GM23338 (cell line): ENCODE measurements around the gene ALCAM. TPM values are rescaled to one million over a fixed set of nuclear protein-coding genes. Genes with fewer than 3 reads are reported as not detected.

Experiments
- ATAC-seq: fragments of 200-7000 bp; cut with Tn5 transposase; 3 replicates; pipeline ENCODE4 v1.9.1; 2020
- DNase-seq: peaks from one replicate; pipeline ENCODE4 v3.0.0-alpha.2; 2015; ENCODE audit warnings: low spot score
- H2AFZ ChIP-seq: fragments of 200-600 bp; sonication (generic); 2 replicates; pipeline ENCODE4 v1.8.0; 2016; ENCODE audit warnings: antibody characterized with exemption, mild to moderate bottlenecking, moderate library complexity
- H3F3A ChIP-seq: fragments of 200-600 bp; sonication (generic); replicated peaks from 2 replicates; pipeline ENCODE4 v1.8.0; 2017; ENCODE audit warnings: antibody characterized with exemption, mixed run types, low read depth
- H3K27ac ChIP-seq: fragments of 200-600 bp; sonication (generic); 2 replicates; pipeline ENCODE4 v1.6.1; 2016; ENCODE audit warnings: low read depth
- H3K27me3 ChIP-seq: fragments of 200-600 bp; sonication (generic); 2 replicates; pipeline ENCODE4 v1.8.0; 2016; ENCODE audit warnings: mild to moderate bottlenecking, mixed run types, moderate library complexity; ENCODE audit not compliant: insufficient read depth
- H3K36me3 ChIP-seq: fragments of 200-600 bp; sonication (generic); 2 replicates; pipeline ENCODE4 v1.8.0; 2016; ENCODE audit warnings: mild to moderate bottlenecking; ENCODE audit not compliant: insufficient read depth
- H3K4me1 ChIP-seq: fragments of 200-600 bp; sonication (generic); 2 replicates; pipeline ENCODE4 v1.8.0; 2016; ENCODE audit warnings: mild to moderate bottlenecking, moderate library complexity; ENCODE audit not compliant: insufficient read depth
- H3K4me2 ChIP-seq: fragments of 200-600 bp; sonication (generic); 2 replicates; pipeline ENCODE4 v1.7.1; 2017; ENCODE audit warnings: mixed run types
- H3K4me3 ChIP-seq: fragments of 200-600 bp; sonication (generic); 2 replicates; pipeline ENCODE4 v1.6.1; 2016; ENCODE audit warnings: mixed run types
- H3K79me2 ChIP-seq: fragments of 200-600 bp; sonication (generic); replicated peaks from 2 replicates; pipeline ENCODE4 v1.8.0; 2017; ENCODE audit warnings: mild to moderate bottlenecking; ENCODE audit not compliant: insufficient read depth
- H3K9me2 ChIP-seq: fragments of 200-600 bp; sonication (generic); 2 replicates; pipeline ENCODE4 v1.8.0; 2017; ENCODE audit not compliant: insufficient read depth
- H4K20me1 ChIP-seq: fragments of 200-600 bp; sonication (generic); replicated peaks from 2 replicates; pipeline ENCODE4 v1.8.0; 2017; ENCODE audit warnings: mild to moderate bottlenecking; ENCODE audit not compliant: insufficient read depth
- H3K27ac Mint-ChIP-seq: 2 replicates; pipeline ENCODE4 v1.8.0; 2020; ENCODE audit warnings: inconsistent platforms, mild to moderate bottlenecking, moderate library complexity, mixed read lengths
- H3K27me3 Mint-ChIP-seq: 3 replicates; pipeline ENCODE4 v1.8.0; 2022; ENCODE audit warnings: low read depth, mild to moderate bottlenecking, moderate library complexity, mixed read lengths, inconsistent platforms; ENCODE audit not compliant: insufficient read depth, poor library complexity
- H3K36me3 Mint-ChIP-seq: 3 replicates; pipeline ENCODE4 v1.8.0; 2021; ENCODE audit warnings: low read depth, mild to moderate bottlenecking, inconsistent platforms, moderate library complexity, mixed read lengths
- H3K4me1 Mint-ChIP-seq: 3 replicates; pipeline ENCODE4 v1.8.0; 2020; ENCODE audit warnings: mild to moderate bottlenecking, inconsistent platforms, mixed read lengths
- H3K4me3 Mint-ChIP-seq: 3 replicates; pipeline ENCODE4 v1.8.0; 2021; ENCODE audit warnings: moderate library complexity, mild to moderate bottlenecking, inconsistent platforms, mixed read lengths
- H3K9me3 Mint-ChIP-seq: 3 replicates; pipeline ENCODE4 v1.8.0; 2020; ENCODE audit warnings: moderate library complexity, mild to moderate bottlenecking, inconsistent platforms, mixed read lengths
- CREB1 ChIP-seq: fragments of 250-450 bp; sonication (Bioruptor Pico); IDR thresholded peaks from 2 replicates; pipeline ENCODE4 v1.5.0; 2020; ENCODE audit warnings: low read depth, mild to moderate bottlenecking, moderate library complexity
- CTCF ChIP-seq, 2 experiments: fragments of 200-600 bp in 1 of 2; sonication (generic) in 1 of 2; conservative IDR thresholded peaks; 2 replicates each; pipeline versions ENCODE4 v1.5.1 to v1.6.1; 2016 to 2017; ENCODE audit warnings: antibody characterized with exemption in 2 of 2, low read depth in 2 of 2, mild to moderate bottlenecking in 2 of 2, moderate library complexity in 1 of 2
- ETS1 ChIP-seq: IDR thresholded peaks from 2 replicates; pipeline ENCODE4 v1.6.1; 2016; ENCODE audit warnings: antibody characterized with exemption
- EZH2 ChIP-seq: fragments of 200-600 bp; sonication (generic); IDR thresholded peaks from one replicate; pipeline ENCODE4 v1.8.0; 2017; ENCODE audit warnings: antibody characterized with exemption, mild to moderate bottlenecking, low read depth; ENCODE audit not compliant: unreplicated experiment
- EZH2phosphoT487 ChIP-seq: fragments of 200-600 bp; sonication (generic); IDR thresholded peaks from one replicate; pipeline ENCODE4 v1.8.1; 2018; ENCODE audit warnings: antibody characterized with exemption; ENCODE audit not compliant: unreplicated experiment
- JUNB ChIP-seq: IDR thresholded peaks from one replicate; pipeline ENCODE4 v1.6.1; 2016; ENCODE audit warnings: antibody characterized with exemption; ENCODE audit not compliant: unreplicated experiment
- NANOG ChIP-seq: IDR thresholded peaks from 2 replicates; pipeline ENCODE4 v1.6.1; 2016; ENCODE audit warnings: antibody characterized with exemption, borderline replicate concordance
- POLR2AphosphoS5 ChIP-seq: IDR thresholded peaks from 2 replicates; pipeline ENCODE4 v1.6.1; 2016; ENCODE audit warnings: antibody characterized with exemption, low read depth
- REST ChIP-seq: IDR thresholded peaks from one replicate; pipeline ENCODE4 v1.6.1; 2018; ENCODE audit warnings: antibody characterized with exemption; ENCODE audit not compliant: unreplicated experiment
- STAT1 ChIP-seq: IDR thresholded peaks from one replicate; pipeline ENCODE4 v1.6.1; 2016; ENCODE audit warnings: antibody characterized with exemption; ENCODE audit not compliant: unreplicated experiment
- ZNF114 ChIP-seq: fragments of 250-450 bp; sonication (Bioruptor Pico); IDR thresholded peaks from 2 replicates; pipeline ENCODE4 v1.5.0; 2020; ENCODE audit warnings: mild to moderate bottlenecking, moderate library complexity
- ZNF331 ChIP-seq: fragments of 250-450 bp; sonication (Bioruptor Pico); IDR thresholded peaks from 2 replicates; pipeline ENCODE4 v1.5.0; 2020; ENCODE audit warnings: low read depth, mild to moderate bottlenecking, moderate library complexity
- ZNF462 ChIP-seq: fragments of 250-450 bp; sonication (Bioruptor Pico); IDR thresholded peaks from 2 replicates; pipeline ENCODE4 v1.5.0; 2020; ENCODE audit warnings: mild to moderate bottlenecking, moderate library complexity
- polyA plus RNA-seq: library from polyadenylated mRNA; unstranded; fragments of >200 nt; fragmentation: Nextera tagmentation; extraction: Ambion mirVana; gene quantifications from 2 replicates; pipeline ENCODE4 v1.2.1, GENCODE V29; 2016
- total RNA-seq: library from RNA; depleted of rRNA; stranded (reverse); fragments of >200 nt; shearing (Covaris generic); gene quantifications from 2 replicates; pipeline ENCODE4 v1.2.3, GENCODE V29; 2014

The ALCAM gene
- total and polyA plus RNA-seq, 2 experiments from 2014 or later, result 11.3 to 36.0 TPM

GRCh38 chr3:105513886-105514285, 147.2 kb downstream of the ALCAM start:
- Mint-ChIP-seq H3K9me3 (no peaks in the 10 kb centered on the region), H3K4me1 (peaks cover 40% of the 10 kb centered on the region), H3K27me3 (no peaks in the 10 kb centered on the region), H3K27ac (peak overlapping the region; percentile 38; the same call in 1 of the 2 replicates), H3K4me3 (no peak overlapping the region), H3K36me3 (no peaks in the 10 kb centered on the region)
- no peaks in the 10 kb centered on the region for H3K79me2 ChIP-seq
- H3K4me3 ChIP-seq, result no peak overlapping the region
- H4K20me1 ChIP-seq, result no peaks in the 10 kb centered on the region
- ATAC-seq, result no peak
- no peak overlapping the region for H3K27ac ChIP-seq
- no peaks in the 10 kb centered on the region for H3F3A ChIP-seq
- H3K4me2 ChIP-seq, result no peak overlapping the region
- H3K36me3 ChIP-seq, result no peaks in the 10 kb centered on the region
- no peak overlapping the region for H2AFZ ChIP-seq
- no peak for DNase-seq
- H3K9me2 ChIP-seq, result no peaks in the 10 kb centered on the region
- no peaks in the 10 kb centered on the region for H3K27me3 ChIP-seq
- H3K4me1 ChIP-seq, result peaks cover 26% of the 10 kb centered on the region
- TF ChIP-seq CTCF (conservative IDR thresholded peaks at IDR 0.05; ENCODE audit: low read depth in 2 of 2), result no peak
- TF ChIP-seq EZH2, result no peak
- TF ChIP-seq ZNF462, result no peak
- no peak for TF ChIP-seq JUNB
- TF ChIP-seq ETS1, result no peak
- no peak for TF ChIP-seq STAT1
- no peak for TF ChIP-seq REST
- no peak for TF ChIP-seq ZNF114 (CRISPR knock-in tag)
- no peak for TF ChIP-seq POLR2AphosphoS5
- no peak for TF ChIP-seq NANOG
- TF ChIP-seq ZNF331, result no peak
- TF ChIP-seq CREB1, result no peak
- TF ChIP-seq EZH2phosphoT487, result no peak
